HG03457 (cell line): ENCODE results near the gene COL4A4.

Experiments
- ATAC-seq: cut with Tn5 transposase; IDR thresholded peaks from one replicate; pipeline ENCODE4 v1.9.1; 2021; ENCODE audit warnings: moderate number of reproducible peaks; ENCODE audit not compliant: unreplicated experiment

Gene COL4A4

GRCh38 chr2:226991663-226992062 is 172.3 kb downstream of the COL4A4 start:
- no peak for ATAC-seq

DNA sequence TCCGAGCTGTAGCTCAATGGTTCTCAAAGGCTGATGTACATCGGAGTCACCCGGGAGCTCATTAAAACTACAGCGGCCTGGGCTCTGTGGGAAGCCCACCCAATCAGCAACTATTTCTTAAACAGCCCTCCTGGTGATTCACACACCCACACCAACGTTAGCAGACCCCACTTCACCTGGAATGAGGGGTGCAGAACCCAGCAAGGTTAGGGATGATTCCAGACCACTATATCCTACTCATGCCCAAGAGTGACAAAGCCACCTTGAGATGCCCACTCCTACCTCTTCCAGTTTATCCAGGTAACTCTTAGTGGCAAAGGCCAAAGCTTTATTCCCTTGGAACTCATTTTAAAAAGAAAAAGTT is 178.4 kb downstream of the COL4A4 start:
- no peak for ATAC-seq

GRCh38 chr2:226984750-226985582 is 179.0 kb downstream of the COL4A4 start:
- peak; percentile 98 for ATAC-seq

- no peak for ATAC-seq
Observed at GRCh38 chr2:226983895-226984749, 179.9 kb downstream of the COL4A4 start.

DNA sequence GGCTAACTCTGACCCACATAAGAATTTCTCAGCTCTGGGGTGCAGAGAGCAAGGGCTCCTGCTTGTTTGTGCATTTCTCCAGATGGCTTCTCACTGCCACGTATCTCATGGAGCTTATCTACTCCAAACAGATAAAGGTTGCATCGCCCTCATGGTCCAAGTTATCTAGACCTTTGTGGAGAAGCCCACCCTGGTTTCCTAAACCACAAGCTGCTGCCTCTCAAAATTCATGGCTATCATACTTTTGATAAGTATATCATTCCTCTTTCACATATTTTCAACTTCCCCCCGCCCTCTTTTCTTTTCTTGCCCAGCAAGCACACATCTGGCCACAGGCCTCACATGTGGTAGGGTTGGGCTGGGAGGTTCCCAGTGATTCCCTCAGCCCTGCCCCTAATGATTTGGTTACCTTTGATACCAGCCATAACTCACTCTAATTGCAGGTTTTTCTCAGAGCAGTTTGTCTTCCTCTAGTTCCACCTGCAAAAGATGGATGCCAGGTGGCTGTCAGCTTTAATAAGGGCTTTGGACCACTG is 182.1 kb downstream of the COL4A4 start:
- no peak for ATAC-seq

DNA sequence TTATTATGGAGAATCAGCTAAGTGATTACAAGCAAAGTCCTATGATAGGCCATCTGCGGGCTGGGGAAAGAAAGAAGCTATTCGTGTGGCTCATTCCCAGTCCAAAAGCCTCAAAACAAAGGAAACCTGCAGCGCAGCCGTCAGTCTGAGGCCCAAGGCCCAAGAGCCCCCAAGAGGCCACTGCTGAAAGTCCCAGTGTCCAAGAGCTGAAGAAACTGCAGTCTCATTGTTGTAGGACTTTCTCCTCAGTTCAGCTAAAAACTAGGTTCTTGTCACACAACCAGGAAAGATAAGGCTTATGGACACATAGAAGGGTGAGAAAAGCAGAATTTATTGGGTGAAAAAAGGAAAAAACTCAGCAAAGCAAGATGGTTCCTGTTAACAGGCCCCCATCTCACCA is 185.0 kb downstream of the COL4A4 start:
- ATAC-seq: no peak

GRCh38 chr2:226978300-226978699 is 185.7 kb downstream of the COL4A4 start:
- no peak for ATAC-seq

GRCh38 chr2:226977775-226978190 is 186.2 kb downstream of the COL4A4 start:
- no peak for ATAC-seq

- no peak for ATAC-seq
Observed at GRCh38 chr2:226973816-226974215, 190.2 kb downstream of the COL4A4 start.

- ATAC-seq: no peak
Observed at GRCh38 chr2:226971770-226972169, 192.2 kb downstream of the COL4A4 start.

- ATAC-seq: peak; percentile 44
Observed at GRCh38 chr2:226971084-226971483, 192.9 kb downstream of the COL4A4 start.

- ATAC-seq: peak; percentile 47
Observed at GRCh38 chr2:226970362-226970761, 193.6 kb downstream of the COL4A4 start.

DNA sequence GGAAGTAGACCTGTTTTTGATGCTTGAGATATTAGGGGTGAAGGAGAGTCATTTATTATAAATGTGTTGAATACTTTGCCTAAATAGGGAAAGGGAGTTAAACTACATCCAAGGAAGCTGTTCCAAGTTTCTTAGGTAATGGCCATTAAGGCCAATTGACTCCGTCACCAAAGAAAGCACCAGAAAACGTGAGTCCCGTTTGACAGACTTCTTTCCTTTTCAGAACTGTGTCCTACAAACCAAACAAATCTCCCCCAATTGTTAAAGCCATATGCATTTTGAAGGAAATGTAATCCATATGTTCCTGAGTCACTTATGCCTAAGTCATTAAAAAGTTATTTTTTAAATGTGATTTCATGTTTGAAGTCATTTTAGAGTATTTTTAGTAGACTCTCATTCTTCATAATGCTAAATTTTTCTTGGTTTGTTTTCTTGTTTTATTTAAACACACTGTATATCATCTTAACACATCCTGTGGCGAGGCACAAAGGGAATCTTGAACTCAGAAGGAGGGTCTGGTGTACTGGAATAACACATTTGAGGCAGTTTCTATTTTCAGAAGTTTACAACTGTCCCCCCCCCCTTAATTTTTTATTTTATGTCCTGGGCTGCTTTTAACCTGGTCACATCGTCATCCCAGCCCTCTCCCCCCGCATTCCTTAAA is 194.5 kb downstream of the COL4A4 start:
- ATAC-seq: no peak

DNA sequence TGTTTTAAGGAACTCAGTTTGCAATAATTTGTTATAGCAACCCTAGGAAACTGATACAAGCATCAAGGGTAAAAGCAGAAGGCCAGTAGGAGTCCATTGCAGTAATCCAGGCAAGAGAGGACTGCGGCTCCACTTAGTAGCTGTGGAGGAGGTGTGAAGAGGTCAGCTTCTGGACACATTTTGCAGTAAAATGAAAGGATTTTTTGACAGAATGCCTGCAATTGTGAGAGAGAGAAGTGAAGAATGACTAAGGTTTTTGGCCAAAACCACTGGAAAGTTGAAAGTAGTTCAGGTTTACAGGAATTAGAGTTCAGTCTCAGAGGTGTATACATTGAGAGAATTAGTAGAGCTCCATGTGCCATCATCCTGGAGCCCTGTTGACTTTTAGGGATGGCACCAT is 198.6 kb downstream of the COL4A4 start:
- no peak for ATAC-seq

- no peak for ATAC-seq
Observed at GRCh38 chr2:226963528-226963927, 200.5 kb downstream of the COL4A4 start.

GRCh38 chr2:226962176-226962773 is 201.7 kb downstream of the COL4A4 start:
- ATAC-seq: no peak

DNA sequence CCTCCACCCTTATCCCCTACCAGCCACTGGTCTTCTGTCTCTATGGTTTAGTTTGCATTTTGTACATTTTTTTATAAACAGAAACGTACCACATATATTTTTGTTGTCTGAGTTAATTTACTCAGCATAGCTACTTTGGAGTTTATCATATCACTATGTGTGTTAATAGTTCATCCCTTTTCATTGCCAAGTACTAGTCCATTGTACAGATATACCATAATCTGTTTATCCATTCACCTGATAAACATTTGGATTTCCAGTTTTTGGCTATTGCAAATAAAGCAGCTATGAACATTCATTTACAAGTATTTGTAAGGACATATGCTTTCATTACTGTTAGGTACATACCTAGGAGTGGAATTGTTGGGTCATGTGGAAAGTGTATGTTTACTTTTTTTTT is 204.6 kb downstream of the COL4A4 start:
- no peak for ATAC-seq

DNA sequence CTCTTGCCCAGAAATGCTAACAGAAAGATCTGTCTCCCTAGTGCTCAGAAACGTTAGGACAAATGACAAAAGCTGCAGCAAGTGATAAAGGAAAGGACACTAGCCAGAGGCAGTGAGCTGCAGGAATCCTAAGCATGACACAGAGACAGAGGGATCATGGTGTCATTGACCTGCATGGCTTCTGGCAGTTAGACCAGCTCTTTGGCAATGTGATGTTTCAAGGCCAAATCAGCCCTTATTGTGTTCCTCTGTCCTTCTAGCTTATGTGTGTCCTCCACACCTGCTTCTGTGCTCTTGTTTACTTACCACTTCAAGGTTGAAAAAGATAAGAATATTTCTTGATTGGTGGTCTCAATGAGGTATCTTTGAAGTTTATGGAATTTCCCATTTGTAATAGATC is 207.3 kb downstream of the COL4A4 start:
- no peak for ATAC-seq

DNA sequence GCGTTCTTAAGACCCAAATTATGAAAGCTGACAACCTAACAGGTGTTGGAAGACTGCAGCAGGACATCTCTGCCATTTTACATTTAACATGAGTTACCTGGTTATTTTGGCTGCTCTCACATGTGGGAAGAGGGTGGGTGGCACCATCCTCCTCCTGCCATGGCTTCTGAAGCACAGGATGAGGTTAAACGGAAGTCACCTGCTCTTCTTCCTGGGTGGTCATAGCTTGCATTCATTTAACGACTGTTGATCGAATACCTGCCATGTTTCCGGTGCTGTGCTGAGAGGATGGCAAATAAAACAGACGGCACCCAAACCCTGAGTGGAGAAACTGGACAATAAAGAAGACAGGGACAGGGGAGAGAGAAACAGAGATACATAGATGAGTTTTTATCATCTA is 210.2 kb downstream of the COL4A4 start:
- ATAC-seq: no peak

DNA sequence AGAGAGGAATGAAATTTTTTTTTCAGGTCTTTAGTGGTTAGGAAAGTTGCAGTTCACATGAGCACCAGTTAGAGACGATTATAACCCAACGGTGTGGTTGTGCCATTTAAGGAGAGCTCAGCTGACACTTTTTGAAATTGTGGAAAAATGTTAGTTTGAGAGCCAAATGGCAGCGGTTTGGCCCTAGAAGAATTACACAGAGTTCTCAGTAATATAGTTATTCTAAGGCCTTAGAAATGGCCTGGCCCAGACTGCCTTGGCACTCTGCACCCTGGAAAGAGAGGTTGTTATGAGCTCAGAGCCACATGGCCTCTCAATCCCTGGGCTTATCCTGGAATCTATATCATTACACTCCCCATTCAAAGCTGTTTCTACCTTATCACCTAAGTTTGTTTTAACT is 210.8 kb downstream of the COL4A4 start:
- no peak for ATAC-seq
